NCI-H1436 (cell line): Measurements from ENCODE around the gene PRDX5.

Source experiments
- DNase-seq: peaks from one replicate; lab custom pipeline; 2025; lab: John Stamatoyannopoulos, UW

The PRDX5 gene

DNA sequence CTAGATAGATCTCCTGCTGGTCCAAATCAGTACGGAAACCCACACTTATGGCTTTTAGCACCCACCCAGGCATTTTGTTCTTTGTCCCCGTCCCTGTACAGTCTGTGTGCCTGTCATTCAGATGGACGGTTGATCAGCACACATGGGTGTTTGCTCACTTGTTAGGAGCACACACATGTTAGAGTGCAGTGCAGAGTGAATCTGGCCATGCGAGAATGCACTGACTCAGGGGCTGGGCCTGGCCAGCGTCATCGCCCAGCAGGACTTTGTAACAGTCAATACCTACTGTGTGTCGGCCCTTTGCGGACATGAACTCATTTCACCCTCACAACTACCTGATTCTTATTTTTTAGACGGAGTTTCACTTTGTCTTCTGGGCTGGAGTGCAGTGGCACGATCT is 44.4 kb downstream of the PRDX5 start:
- no peak for DNase-seq

GRCh38 chr11:64364435-64364834 is 46.5 kb downstream of the PRDX5 start:
- DNase-seq: no peak

- DNase-seq: no peak
Measured at GRCh38 chr11:64364911-64365310, 47.0 kb downstream of the PRDX5 start.

GRCh38 chr11:64366751-64367150 is 48.8 kb downstream of the PRDX5 start:
- no peak for DNase-seq

DNA sequence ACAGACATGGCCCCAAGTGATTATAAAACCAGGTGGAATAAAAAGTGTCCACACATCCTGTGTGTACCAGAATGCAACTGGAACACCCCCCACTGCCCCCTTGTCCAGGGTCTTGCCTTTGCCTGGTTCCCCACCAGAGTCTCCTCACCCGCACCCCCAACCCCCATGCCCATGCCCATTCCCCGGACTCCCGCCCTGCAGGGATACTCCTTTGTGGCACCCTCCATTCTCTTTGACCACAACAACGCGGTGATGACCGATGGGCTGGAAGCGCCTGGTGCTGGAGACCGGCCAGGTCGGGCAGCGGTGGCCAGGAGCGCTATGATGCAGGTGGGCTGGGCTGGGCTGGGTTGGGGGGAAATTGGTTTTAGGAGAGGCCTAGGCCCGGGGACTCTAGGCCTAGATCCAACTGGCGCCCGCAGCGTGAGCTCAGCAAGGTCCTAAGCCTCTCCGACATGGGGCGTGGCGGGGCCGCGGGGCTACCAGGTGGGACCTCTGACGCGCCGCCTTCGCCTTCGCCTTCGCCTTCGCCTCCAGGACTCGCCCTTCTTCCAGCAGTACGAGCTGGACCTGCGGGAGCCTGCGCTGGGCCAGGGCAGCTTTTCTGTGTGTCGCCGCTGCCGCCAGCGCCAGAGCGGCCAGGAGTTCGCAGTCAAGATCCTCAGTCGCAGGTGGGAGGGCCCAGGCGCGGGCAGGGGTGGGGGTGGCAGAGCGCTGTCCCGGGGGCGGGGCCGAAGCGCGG is 50.2 kb downstream of the PRDX5 start:
- no peak for DNase-seq

GRCh38 chr11:64368673-64369074 is 50.8 kb downstream of the PRDX5 start:
- no peak for DNase-seq

DNA sequence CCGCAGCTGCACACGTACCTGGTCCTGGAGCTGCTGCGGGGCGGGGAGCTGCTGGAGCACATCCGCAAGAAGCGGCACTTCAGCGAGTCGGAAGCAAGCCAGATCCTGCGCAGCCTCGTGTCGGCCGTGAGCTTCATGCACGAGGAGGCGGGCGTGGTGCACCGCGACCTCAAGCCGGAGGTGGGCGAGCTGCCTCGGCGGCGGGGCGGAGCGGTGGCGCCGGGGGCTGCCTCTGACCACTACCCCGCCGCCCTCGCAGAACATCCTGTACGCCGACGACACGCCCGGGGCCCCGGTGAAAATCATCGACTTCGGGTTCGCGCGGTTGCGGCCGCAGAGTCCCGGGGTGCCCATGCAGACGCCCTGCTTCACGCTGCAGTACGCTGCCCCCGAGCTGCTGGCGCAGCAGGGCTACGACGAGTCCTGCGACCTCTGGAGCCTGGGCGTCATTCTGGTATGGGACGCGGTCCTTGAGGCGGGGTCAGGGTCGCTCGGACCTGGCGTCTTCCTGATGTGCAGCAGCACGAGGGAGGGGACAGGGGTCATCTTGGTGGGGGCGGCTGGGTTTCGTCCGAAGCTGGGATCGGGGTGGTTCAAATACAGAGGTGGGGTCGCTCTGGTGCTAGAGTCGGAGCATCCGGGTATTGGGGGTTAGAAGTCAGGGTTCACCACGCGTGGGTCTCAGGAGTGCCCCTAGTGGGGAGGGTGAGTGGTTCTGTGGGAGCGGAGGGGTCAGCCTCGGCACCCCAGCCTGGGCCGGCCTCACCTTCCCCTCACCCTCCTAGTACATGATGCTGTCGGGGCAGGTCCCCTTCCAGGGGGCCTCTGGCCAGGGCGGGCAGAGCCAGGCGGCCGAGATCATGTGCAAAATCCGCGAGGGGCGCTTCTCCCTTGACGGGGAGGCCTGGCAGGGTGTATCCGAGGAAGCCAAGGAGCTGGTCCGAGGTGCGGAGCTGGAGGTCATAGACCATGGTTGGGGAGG is 51.8 kb downstream of the PRDX5 start:
- DNase-seq: no peak

GRCh38 chr11:64371201-64371600 is 53.3 kb downstream of the PRDX5 start:
- DNase-seq: no peak
